Measurements from ENCODE around the gene FALEC. TPM values are rescaled to one million over a fixed set of nuclear protein-coding genes. Genes with fewer than 3 reads are reported as not detected.

The FALEC gene
- total and polyA plus RNA-seq, 2 experiments from 2014 or later, result 1.7 TPM; not detected in 1

GRCh38 chr1:150505431-150505830 lies 10.1 kb upstream of the FALEC start:
- Mint-ChIP-seq H3K4me3 (no peak overlapping the region), H3K4me1 (peaks cover 4% of the 10 kb centered on the region; the same call in 2 of the 3 replicates), H3K27me3 (ENCODE audit: insufficient read depth, low read depth, poor library complexity) (peaks cover 28% of the 10 kb centered on the region), H3K36me3 (ENCODE audit: low read depth) (peaks cover 48% of the 10 kb centered on the region), H3K27ac (no peak overlapping the region), H3K9me3 (no peaks in the 10 kb centered on the region)
- Histone ChIP-seq H3K4me1 (ENCODE audit: insufficient read depth) (no peaks in the 10 kb centered on the region), H3K9me2 (ENCODE audit: insufficient read depth) (no peaks in the 10 kb centered on the region), H2AFZ (no peak overlapping the region), H4K20me1 (replicated peaks; ENCODE audit: insufficient read depth) (no peaks in the 10 kb centered on the region), H3K27me3 (ENCODE audit: insufficient read depth) (no peaks in the 10 kb centered on the region), H3K79me2 (replicated peaks; ENCODE audit: insufficient read depth) (no peaks in the 10 kb centered on the region), H3F3A (replicated peaks; ENCODE audit: low read depth) (no peaks in the 10 kb centered on the region; the same call in 1 of the 2 replicates), H3K4me3 (no peak overlapping the region), H3K27ac (ENCODE audit: low read depth) (no peak overlapping the region), H3K36me3 (ENCODE audit: insufficient read depth) (0 out of 2 replicates have a peak, but pooled peaks cover 17% of the 10 kb centered on the region), H3K4me2 (no peak overlapping the region)
- ATAC-seq (no peak), DNase-seq (ENCODE audit: low spot score) (no peak)
- TF ChIP-seq EZH2phosphoT487 (IDR thresholded peaks at IDR 0.05; ENCODE audit: unreplicated experiment), result no peak
- TF ChIP-seq ZNF462 (CRISPR knock-in tag; IDR thresholded peaks at IDR 0.05), result no peak
- TF ChIP-seq ZNF331 (CRISPR knock-in tag; IDR thresholded peaks at IDR 0.05; ENCODE audit: low read depth), result no peak
- TF ChIP-seq REST (IDR thresholded peaks at IDR 0.05; ENCODE audit: unreplicated experiment), result no peak

Data from GM23338 (cell line).